ENCODE measurements around the gene KIRREL1.

DNA sequence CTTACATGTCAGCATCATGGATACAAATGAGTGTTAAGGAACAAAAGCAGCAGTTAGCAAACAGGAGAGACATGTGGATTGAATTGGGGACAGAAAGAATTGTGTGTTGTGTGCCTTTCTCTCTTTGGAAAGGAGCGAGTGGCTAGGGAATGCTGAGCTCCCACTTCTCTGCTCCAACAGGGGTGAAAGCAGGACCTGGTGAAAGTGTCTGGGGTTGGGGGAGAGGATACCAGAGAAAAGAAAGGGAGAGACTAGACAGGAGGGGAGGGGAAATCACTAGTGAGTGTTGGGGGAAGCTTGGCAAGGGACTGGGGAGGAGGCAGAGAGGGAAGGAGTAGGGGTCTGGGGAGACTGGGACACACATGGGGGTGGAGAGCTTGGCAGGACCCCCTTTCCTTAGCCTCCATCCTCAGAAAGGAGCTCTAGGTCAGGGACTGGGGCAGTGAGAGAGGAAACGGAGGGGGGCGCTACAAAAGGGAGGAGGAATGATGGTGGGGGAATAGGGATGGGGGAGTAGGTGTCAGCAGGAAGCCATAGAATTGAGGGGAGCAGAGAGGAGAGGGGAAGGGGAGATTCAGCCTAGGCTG, 2.2 kb downstream of the KIRREL1 start:
- TF ChIP-seq, protein P1, sequence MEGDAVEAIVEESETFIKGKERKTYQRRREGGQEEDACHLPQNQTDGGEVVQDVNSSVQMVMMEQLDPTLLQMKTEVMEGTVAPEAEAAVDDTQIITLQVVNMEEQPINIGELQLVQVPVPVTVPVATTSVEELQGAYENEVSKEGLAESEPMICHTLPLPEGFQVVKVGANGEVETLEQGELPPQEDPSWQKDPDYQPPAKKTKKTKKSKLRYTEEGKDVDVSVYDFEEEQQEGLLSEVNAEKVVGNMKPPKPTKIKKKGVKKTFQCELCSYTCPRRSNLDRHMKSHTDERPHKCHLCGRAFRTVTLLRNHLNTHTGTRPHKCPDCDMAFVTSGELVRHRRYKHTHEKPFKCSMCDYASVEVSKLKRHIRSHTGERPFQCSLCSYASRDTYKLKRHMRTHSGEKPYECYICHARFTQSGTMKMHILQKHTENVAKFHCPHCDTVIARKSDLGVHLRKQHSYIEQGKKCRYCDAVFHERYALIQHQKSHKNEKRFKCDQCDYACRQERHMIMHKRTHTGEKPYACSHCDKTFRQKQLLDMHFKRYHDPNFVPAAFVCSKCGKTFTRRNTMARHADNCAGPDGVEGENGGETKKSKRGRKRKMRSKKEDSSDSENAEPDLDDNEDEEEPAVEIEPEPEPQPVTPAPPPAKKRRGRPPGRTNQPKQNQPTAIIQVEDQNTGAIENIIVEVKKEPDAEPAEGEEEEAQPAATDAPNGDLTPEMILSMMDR (IDR thresholded peaks at IDR 0.05), result peak; percentile 40
- TF ChIP-seq, protein P2, sequence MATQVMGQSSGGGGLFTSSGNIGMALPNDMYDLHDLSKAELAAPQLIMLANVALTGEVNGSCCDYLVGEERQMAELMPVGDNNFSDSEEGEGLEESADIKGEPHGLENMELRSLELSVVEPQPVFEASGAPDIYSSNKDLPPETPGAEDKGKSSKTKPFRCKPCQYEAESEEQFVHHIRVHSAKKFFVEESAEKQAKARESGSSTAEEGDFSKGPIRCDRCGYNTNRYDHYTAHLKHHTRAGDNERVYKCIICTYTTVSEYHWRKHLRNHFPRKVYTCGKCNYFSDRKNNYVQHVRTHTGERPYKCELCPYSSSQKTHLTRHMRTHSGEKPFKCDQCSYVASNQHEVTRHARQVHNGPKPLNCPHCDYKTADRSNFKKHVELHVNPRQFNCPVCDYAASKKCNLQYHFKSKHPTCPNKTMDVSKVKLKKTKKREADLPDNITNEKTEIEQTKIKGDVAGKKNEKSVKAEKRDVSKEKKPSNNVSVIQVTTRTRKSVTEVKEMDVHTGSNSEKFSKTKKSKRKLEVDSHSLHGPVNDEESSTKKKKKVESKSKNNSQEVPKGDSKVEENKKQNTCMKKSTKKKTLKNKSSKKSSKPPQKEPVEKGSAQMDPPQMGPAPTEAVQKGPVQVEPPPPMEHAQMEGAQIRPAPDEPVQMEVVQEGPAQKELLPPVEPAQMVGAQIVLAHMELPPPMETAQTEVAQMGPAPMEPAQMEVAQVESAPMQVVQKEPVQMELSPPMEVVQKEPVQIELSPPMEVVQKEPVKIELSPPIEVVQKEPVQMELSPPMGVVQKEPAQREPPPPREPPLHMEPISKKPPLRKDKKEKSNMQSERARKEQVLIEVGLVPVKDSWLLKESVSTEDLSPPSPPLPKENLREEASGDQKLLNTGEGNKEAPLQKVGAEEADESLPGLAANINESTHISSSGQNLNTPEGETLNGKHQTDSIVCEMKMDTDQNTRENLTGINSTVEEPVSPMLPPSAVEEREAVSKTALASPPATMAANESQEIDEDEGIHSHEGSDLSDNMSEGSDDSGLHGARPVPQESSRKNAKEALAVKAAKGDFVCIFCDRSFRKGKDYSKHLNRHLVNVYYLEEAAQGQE (IDR thresholded peaks at IDR 0.05; ENCODE audit: insufficient read depth in 1 of 2, low read depth in 2 of 2, low read length in 1 of 2), result no peak
- no peak for TF ChIP-seq POLR2AphosphoS5 (IDR thresholded peaks at IDR 0.05; ENCODE audit: low read depth, low read length)
- TF ChIP-seq TCF7L2 (IDR thresholded peaks at IDR 0.05; ENCODE audit: low read depth, low read length), result no peak
- no peak for TF ChIP-seq SIN3A (IDR thresholded peaks at IDR 0.05; ENCODE audit: borderline replicate concordance, insufficient read depth, low read depth, low read length)

All from Panc1 (cell line).